GM12891 (cell line): ENCODE results near the gene HOXD10.

ENCODE experiments used
- POLR2A ChIP-seq: IDR thresholded peaks from 2 replicates; pipeline ENCODE4 v1.6.1; 2011; ENCODE audit warnings: low read depth, low read length, control low read depth
- POLR2AphosphoS5 ChIP-seq: IDR thresholded peaks from 2 replicates; pipeline ENCODE4 v1.6.1; 2011; ENCODE audit warnings: low read depth, low read length, control low read depth
- SPI1 ChIP-seq: IDR thresholded peaks from 2 replicates; pipeline ENCODE4 v1.6.1; 2011; ENCODE audit warnings: low read depth, low read length, control low read depth
- TAF1 ChIP-seq: IDR thresholded peaks from 2 replicates; pipeline ENCODE4 v1.6.1; 2011; ENCODE audit warnings: low read depth, low read length, control low read depth

DNA sequence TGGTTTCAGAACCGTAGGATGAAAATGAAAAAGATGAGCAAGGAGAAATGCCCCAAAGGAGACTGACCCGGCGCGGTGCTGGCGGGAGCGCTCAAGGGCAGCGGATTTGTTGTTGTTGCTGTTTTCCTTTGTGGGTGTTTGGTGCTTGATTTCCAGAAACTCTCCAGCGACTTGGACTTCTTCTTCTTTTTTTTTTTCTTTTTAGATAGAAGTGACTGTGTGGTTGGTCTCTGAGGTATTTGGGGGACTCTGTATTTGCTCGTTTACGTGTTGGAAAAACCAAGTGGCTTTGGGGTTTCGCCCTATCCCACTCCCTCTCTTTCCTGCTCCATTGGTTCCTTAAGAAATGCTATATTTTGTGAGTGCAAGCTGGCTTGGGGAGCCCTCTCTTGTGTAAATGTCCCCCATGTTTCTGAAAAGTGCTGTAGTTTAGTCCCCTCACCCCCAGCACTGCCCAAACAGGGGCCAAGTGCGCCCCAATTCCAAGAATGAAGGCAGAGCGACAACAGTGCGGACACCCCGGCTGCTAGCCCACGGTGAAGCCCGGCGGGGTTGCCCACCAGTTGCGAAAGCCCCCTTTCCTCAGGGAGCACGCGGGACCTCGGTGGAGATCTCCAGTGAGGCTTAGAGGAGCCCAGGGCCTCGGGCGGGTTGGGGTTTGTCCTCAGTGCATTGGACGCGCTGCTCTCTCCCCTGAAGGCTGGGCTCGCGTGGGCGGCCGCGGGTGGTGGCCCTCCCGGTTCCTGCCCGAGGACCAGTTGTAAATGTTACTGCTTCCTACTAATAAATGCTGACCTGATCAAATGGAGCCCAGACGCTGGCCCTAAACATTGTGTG is 7.8 kb downstream of the HOXD10 start:
- TF ChIP-seq POLR2A (no peak), POLR2AphosphoS5 (no peak), TAF1 (no peak), SPI1 (no peak)
